GM19328 (cell line): Measurements from ENCODE around the gene CC2D1A.

Experiments
- ATAC-seq: cut with Tn5 transposase; IDR thresholded peaks from one replicate; pipeline ENCODE4 v1.9.1; 2021; ENCODE audit warnings: mild to moderate bottlenecking, moderate library complexity; ENCODE audit not compliant: unreplicated experiment

CC2D1A gene

DNA sequence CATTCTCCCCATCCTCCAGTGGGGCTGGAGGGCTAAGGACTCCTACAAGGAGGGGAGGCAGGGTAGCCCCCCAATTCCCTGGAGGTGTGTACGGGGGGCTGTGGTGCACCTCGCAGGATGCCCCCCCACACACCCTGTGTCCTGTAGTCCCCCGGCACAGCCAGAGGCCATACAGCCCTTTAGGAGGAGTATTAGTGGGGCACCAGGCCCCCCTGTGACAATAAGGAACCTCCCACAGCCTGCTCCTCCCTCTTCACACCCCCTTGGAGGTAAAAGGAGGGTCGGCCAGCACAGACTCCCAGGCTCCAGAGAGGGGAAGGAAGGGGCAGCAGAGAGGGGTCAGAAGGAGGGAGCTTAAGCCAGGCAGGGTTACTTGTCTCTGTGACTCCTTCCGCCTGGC is 29.2 kb upstream of the CC2D1A start, which contains the start of gene NANOS3:
TSS of gene NANOS3 (plus strand) at position 301 of the 400 bp plus-strand sequence. CDS start 115 bp downstream, outside the sequence.
- no peak for ATAC-seq

DNA sequence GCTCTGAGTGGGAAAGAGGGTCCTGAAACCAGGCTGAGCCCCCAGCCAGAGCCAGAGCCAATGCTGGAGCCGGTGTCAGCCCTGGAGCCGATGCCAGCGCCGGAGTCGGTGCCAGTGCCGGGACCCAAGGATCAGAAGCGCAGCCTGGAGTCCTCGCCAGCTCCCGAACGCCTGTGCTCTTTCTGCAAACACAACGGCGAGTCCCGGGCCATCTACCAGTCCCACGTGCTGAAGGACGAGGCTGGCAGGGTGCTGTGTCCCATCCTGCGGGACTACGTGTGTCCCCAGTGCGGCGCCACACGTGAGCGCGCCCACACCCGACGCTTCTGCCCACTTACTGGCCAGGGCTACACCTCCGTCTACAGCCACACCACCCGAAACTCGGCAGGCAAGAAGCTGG is 28.7 kb upstream of the CC2D1A start:
- ATAC-seq: no peak

DNA sequence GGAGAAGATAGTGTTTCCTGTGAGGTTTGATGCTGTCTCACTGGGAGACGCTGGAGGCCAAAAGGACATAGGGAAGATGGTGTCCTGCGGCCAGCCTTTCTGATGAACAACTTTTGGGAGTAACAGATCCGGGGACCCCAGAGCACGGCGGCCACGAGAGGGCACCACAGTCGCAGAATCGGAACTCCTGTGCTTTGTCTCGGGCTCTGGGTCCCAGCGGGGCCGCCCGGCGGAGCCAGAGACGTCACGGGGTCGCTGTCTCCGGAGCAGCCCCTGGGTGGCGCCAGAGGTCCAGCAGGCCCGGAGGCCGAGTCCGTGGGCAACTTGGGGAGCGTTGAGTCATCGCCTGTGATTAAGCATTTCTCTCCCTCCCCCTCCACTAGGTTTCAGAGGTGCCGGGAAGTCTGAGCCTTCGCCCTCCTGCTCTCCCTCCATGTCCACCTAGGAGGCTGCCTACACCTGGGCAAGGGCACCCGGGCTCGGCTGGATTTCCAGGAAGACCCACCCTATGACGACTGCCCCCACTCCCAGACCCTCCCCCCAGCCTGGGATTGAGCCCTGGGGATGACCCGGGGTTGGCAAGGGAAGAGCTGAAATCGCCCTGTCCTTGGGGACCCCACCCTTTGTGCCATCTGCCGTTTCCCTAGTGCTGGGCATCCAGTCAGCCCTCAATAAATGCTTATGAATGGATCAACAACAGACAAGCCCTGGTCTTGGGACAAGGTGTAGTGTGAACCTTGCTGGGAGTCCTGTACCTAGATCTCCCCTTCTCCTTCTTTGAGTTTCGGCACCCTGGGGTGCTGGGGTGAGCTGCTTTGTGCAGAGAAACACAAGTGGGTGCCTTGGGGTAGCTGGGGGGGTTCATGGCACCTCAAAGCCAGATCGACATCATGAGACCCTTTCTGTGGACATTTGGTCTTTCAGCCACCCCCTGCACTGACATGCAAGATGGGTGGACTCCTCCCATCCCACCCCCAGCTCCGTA is 25.6 kb upstream of the CC2D1A start:
- peak; percentile 65 for ATAC-seq

DNA sequence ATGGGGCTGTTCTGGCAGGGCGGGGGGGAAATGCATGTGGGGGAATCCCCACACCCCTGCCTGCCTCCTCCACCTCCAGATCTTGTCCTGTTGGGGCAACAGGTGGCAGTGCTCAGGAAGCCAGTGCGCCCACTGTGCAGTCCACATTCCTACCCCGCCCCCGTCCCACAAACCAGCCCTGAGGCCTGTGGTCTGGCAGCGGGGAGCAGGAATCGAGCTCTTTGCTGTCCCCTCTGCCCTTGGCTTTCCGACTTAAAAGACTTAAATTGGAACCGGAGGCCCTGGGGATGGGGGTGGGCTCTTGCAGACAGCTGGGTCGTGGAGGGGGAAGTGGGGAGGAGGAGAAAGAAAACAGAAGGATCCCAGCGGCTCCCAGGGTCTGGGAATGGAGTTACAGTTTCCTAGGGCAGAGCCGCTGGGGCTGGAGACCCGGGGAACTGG is 24.7 kb upstream of the CC2D1A start:
- ATAC-seq: no peak

DNA sequence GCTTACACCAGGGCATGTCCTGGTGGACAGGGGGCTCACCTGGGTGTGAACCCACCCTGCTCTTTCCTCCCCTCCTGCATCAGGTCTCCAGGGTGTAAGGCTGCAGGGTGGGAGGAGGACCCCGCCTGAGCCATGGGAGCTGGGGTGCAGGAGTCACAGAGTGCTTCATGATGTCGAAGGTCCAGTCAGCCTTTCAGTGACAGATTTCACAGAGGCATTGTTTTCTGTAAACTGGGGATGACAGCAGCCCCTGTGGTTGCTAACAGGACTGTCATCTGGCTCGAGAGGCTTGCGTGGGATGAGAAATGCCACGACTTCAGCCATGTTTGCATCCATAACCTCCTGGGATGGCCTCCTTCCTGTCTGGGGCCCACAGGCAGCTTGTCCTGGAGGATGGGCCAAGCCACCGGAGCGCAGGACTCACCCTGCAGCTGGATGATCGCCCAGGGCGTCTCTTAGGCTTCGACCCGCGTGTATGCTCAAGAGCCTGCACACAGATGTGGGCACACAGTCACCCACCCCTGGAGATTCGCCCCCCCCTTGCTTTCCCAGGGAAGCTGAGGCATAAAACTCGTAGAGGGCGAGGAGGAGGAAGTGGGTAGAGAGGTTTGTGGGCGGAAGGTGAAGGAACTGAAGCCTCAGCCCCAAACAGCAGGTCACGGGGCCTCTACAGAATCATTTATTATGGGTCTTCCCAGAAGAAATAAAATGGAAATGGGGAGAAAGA is 24.1 kb upstream of the CC2D1A start:
- no peak for ATAC-seq

DNA sequence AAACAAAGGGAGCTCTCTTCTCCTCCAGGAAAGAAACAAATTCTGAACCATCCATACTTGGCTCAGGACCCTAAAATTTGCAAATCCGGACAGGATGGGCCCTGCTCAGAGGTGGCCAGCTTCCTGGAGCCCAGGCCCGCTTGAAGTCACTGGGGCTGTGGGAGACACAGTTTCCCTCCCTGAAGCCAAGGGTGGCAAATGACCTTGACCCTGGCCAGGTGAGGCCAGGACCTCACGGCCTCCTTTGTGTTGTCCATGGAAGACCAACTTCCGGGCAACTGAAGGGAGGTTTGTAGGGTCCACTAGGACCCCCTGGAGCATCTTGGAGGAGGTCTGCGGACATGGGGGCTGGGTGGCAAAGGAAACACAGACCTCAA is 23.6 kb upstream of the CC2D1A start:
- no peak for ATAC-seq

DNA sequence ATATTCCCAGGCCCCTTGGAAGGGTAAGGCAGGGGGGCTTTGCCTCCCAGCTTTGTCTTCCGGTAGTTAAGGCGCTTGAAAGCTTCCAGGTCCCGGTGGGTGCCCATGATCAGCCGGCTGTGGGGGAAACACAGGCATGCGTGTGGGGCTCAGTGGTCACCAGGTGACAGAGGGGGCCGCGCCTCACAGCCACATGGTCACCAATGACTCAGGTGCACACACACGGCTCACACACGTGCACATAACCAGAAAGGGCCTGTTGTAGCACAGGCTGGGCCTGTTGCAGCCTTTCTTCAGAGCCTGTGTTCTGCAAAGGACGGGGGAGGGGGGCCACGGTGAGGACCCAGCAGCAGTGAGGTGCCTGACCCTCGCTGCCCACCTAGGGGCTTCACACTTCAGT is 23.2 kb upstream of the CC2D1A start:
- no peak for ATAC-seq

DNA sequence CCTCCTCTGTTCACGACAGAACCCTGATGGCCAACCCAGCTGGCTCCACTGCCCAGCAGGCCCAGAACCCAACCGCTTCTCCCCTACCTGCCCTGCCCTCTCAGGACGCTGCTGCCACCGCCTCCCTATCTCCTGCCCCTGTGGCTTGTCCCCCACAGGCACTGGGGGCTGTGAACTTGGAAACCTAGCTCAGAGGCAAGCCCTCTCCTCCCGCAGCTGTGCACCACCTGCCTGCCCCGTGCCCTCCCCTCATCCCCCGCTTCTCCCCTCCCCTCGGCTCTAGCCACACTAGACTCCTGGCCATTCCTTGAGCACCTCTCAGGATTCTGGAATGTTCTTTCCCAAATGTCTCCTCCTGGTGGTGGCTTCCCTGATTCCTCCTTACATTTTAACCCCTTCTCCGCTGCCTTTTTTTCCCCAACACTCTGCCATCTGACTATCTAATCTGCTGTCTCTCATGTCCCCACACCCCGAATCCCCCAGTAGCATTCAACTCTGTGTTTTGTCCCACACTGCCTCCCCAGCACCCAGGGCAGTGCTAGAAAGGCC is 22.4 kb upstream of the CC2D1A start:
- no peak for ATAC-seq

DNA sequence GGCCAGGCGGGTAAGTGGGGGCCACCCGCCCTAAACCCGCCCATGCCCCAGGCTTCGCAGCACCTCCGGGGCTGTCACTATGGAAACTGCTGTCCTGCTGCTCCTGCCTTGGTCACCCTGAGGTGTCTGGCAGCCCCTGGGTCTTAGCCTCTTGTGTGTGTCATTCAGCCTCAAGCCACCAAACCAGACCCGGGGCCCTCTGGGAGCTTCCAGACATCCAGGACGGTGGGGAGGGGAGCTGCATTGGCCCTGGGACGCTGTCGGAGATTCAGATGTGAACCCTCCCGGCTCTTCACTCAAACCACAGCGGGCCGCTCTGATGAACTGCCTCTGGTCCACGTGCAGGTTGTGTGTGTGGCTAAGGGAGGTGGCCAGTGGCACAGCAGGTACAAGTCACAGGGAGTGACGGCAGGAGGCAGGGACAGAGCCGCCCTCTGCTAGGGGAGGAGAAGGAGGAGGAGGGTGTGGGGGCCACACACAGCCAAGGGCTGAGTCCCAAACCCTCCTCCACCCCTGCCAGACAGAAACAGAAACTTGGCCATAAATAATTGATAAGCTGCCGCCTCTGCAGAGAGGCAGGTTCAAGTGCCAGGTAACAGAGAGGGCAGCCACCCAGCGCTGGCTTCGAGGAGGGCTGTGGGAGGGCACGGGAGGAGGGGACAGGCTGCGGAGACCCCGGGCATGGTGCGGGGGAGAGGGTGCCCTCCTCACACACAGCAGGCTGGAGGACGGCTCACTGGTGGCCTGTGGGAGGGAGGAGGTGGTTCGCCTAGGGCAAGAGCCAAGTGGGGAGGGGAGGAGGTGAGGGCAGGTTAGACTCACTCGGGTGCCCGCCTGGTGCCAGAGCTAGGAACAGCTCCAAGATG is 21.0 kb upstream of the CC2D1A start:
- no peak for ATAC-seq

DNA sequence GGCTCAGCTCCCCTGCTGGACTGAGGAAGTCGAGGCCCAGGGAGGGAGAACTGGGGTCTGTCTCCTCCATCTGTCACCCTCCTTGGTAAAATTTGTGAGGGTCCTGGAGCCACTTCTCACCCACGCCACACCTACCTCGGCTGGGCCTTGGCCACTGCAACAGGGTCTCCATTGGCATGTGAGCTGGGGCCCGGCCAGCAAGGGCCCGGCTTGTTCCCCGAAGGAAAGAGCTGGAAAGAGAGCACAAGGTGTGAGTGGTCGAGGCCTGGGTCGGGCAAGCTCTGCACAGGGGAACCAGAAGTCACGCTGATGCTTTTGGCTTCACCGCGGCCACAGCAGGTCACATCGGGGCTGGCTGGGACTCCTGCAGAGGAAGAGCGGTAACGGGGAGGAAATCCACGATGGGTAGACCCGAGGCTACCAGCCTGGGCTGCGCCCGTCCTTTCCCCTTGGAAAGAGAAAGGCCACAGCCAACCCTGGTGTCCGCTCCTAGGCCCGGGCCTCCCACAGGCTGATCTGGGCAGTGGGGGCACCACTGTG is 20.1 kb upstream of the CC2D1A start:
- no peak for ATAC-seq

DNA sequence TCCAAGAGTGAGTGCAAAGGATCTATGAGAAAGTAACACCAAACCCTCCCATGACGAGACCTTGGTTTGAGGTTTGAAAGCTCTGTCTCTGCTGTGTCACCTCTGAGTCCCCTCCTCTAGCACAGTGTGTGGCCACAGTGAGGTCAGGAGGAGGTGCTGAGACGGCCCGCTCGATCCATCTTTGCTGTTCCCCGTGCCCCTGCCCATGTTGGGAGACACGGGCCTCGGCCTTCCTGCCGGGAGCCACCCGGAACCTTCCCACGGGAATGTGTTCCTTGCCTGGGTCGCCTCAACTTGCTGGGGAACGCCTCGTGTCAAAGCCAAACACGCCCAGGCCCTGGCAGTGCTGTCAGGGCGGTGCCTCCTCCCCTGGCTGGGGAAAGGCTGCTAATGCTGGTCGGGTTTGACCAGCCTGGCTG is 19.0 kb upstream of the CC2D1A start:
- ATAC-seq: no peak

DNA sequence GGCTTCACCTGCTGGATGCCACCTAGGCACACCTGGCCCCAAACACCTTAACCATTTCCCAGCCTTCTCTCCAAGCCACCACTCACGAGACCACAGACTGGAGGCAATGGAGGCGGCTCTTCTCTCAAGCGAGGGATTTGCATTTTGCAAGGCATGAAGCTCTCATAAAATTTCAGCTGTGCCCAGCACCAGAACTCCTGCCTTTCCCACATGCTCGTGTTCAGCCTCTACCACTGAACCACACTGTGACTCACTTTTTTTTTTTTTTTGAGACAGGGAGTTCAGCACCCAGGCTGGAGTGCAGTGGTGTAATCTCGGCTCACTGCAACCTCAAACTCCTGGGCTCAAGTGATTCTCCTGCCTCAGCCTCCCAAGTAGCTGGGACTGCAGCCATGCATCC is 18.5 kb upstream of the CC2D1A start:
- no peak for ATAC-seq

DNA sequence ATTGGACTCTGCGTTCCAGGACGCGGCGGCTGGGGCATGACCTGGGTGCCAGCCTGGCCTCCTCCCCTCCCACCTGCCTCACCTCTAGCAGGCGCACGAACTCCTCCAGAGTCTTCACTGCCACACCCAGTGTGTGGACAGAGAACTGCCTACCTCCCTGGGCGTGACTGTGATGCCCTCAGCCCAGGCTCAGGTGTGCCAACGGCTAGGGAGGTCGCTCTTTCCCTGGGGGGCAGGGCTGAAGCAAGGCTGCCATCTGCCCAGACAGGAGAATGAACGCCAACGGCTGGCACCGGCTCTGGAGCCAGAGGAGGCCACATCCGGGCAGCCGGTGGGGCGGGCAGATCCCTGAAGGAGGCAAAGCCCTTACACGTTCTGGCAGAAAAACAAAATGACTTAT is 17.7 kb upstream of the CC2D1A start:
- no peak for ATAC-seq

DNA sequence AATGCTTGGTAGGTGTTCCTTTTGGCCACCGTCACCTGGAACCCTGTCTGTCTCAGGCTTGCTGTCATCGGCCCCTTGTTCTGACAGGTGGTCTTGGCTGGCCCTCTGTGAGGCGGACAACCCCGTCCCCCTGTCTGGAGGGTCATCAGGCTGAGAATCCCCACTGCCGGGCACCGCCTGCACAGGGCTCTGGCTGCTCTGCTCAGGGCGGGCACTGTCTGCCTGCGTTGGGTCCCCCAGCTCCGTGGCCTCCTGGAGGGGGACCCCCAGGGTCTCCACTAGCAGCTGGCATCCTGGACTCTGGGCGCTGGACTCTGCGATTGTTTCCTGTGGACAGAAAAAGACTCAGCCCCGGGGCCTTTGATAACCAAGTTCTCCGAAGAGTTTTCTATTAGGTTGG is 15.9 kb upstream of the CC2D1A start:
- ATAC-seq: no peak

DNA sequence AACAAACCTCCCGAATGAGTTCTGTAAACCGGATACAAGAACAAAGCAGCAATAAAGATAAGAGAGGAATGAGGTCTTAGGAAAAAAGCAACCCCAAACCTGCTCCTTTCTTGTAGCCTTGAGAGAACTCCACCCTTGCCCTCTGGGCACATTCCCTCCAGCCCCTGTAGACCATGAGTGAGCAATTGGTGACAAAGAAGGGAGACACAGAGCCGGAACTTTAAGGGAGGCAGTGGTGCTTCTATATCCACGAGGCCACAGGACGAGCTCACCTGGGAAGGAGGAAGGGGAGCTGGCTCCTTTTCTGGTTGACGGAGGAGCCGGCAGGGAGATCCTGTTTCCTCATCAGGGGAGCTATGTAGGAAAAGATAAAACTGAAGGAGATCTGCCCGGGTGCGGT is 13.1 kb upstream of the CC2D1A start:
- no peak for ATAC-seq

DNA sequence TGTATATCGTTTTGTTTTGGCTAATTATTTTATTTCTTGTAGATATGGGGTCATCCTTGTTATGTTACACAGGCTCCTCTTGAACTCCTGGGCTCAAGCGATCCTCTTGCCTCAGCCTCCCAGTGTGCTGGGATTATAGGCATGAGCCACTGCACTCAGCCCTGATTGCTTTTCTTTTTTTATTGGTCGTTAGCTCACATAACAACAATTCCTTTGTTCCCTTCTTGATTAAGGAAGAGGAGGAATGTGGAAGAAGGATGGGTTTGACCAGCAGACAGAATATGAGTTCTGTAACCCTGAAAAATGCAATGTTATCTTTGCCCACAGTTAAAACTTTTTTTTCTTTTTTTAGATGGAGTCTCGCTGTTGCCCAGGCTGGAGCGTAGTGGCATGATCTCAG is 11.4 kb upstream of the CC2D1A start:
- ATAC-seq: no peak

DNA sequence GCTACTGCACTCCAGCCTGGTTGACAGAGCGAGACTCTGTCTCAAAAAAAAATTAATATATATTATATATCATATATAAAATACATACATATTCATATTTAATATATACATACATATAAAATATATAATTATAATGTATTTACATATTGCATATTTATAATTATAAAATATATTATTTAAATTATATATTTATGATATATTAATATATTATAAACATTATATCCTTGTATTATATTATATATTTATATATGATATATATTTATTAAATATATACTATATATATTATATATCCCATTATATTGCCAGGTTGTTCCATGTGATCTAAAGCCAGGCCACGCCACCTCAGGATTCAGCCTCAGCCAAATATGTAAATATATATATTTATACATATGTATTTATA is 9.8 kb upstream of the CC2D1A start:
- ATAC-seq: no peak

DNA sequence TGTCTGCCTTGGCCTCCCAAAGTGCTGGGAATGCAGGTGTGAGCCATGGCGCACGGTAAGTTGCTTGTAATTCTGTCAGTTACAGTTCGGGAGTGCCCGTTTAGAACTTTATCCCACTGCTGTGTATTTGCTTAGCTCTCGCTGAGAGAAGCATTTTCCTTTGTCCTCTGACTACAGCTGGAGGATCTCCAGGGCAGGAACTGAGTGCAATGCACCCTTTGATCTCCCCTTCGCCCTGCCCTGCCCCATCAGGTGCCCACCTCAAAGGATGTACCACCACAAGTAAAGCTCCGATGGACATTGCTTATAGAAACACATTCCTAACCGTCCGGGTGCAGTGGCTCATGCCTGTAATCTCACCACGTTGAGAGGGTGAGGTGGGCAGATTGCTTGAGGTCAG is 6.6 kb upstream of the CC2D1A start:
- no peak for ATAC-seq

DNA sequence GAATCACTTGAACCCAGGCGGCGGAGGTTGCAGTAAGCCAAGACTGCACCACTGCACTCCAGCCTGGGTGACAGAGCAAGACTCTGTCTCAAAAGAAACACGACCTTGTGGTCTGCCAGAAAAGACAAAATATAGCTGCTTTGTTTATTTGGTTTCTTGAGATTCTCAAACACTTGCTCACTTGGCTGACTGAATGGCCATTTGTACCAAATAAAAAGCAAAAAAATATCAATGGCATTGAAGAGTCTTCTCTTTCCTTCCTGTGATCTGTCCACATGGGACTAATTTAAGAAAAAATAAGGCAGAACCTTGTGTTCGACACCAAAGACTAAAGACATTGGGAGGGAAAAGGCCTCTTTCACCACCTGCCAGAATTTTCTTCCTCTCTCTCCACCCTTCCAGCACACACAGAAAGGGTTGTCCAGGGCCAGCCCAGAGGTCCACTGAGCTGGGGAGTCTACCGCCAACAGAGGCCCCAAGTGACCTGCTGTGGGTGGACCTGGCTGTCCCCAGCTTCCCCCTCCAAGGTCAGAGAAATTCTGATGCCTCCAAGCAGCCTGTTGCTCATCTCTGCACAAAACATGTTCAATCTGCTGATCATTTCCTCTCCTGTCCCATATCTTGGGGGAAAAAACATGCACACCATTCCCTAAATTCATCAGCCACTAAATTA is 6.0 kb upstream of the CC2D1A start:
- ATAC-seq: no peak

DNA sequence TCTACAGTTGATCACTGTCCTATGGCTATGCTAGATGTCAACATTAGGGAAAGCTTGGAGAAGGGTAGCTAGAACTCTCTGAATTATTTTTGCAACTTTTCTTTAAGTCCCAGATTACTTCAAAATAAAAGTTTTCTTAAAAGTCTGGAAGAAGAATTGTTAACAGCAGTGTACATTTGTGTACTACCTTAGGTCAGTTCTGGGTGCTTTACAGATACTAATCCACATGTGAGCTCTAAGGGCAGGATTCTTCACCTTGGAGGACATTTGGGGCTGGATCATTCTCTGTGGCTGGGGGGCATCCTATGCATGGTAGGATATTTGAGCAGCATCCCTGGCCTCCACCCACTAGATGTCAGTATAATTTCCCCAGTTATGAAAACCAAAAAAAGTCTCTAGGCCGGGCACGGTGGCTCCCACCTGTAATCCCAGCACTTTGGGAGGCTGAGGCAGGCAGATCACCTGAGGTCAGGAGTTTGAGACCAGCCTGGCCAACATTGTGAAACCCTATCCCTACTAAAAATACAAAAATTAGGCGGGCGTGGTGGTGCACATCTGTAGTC is 2.9 kb upstream of the CC2D1A start:
- ATAC-seq: no peak
